Neural crest cell (in vitro differentiated cells): Measurements from ENCODE around the gene ENPP1. TPM values are rescaled to one million over a fixed set of nuclear protein-coding genes. Genes with fewer than 3 reads are reported as not detected.
"Not testable (repeated sequence)": the region's sequence is repeated elsewhere in the genome, so short reads cannot be mapped to it uniquely, and the experiment has no call there.

ENCODE experiments used
- DNase-seq: peaks from one replicate; pipeline ENCODE4 v3.0.0; 2021; ENCODE audit warnings: low read depth, mixed read lengths, low spot score
- H3K27ac Mint-ChIP-seq: one replicate; pipeline ENCODE4 v1.8.0; 2021; ENCODE audit warnings: mild to moderate bottlenecking, mixed read lengths; ENCODE audit not compliant: unreplicated experiment
- H3K27me3 Mint-ChIP-seq: 2 replicates; pipeline ENCODE4 v1.8.0; 2021; ENCODE audit warnings: low read depth, mild to moderate bottlenecking, mixed read lengths
- H3K36me3 Mint-ChIP-seq: 2 replicates; pipeline ENCODE4 v1.8.0; 2021; ENCODE audit warnings: low read depth, mild to moderate bottlenecking, mixed read lengths
- H3K4me1 Mint-ChIP-seq: 2 replicates; pipeline ENCODE4 v1.8.0; 2021; ENCODE audit warnings: mixed read lengths
- H3K4me3 Mint-ChIP-seq: one replicate; pipeline ENCODE4 v1.8.0; 2021; ENCODE audit warnings: mild to moderate bottlenecking, mixed read lengths
- H3K9me3 Mint-ChIP-seq: 2 replicates; pipeline ENCODE4 v1.8.0; 2021; ENCODE audit warnings: mixed read lengths
- CTCF ChIP-seq: fragments of 200-600 bp; sonication (generic); conservative IDR thresholded peaks from 2 replicates; pipeline ENCODE4 v1.5.0; 2021; ENCODE audit warnings: antibody characterized with exemption, mild to moderate bottlenecking
- total RNA-seq: library from RNA; stranded (reverse); gene quantifications from 2 replicates; pipeline ENCODE4 v1.2.1, GENCODE V29; 2021

Gene ENPP1
- total RNA-seq, 1 donor from 2014 or later, result 4.9 TPM

- H3K4me1 Mint-ChIP-seq, result no peaks in the 10 kb centered on the region
- no peak overlapping the region for H3K4me3 Mint-ChIP-seq
- no peak for DNase-seq
- peaks cover 10% of the 10 kb centered on the region for H3K9me3 Mint-ChIP-seq
- TF ChIP-seq CTCF, result no peak
- peaks cover 2% of the 10 kb centered on the region for H3K36me3 Mint-ChIP-seq
- H3K27ac Mint-ChIP-seq, result no peak overlapping the region
- peaks cover 31% of the 10 kb centered on the region for H3K27me3 Mint-ChIP-seq
Measured at GRCh38 chr6:131897050-131897435, 89.2 kb downstream of the ENPP1 start.

- no peak overlapping the region for H3K27ac Mint-ChIP-seq
- H3K4me1 Mint-ChIP-seq, result no peaks in the 10 kb centered on the region
- no peak overlapping the region for H3K4me3 Mint-ChIP-seq
- no peak for TF ChIP-seq CTCF
- no peak for DNase-seq
- peaks cover 37% of the 10 kb centered on the region for H3K27me3 Mint-ChIP-seq
- H3K9me3 Mint-ChIP-seq, result peaks cover 10% of the 10 kb centered on the region
- peaks cover 2% of the 10 kb centered on the region for H3K36me3 Mint-ChIP-seq
Measured at GRCh38 chr6:131897621-131898020, 89.8 kb downstream of the ENPP1 start.

- peaks cover 10% of the 10 kb centered on the region for H3K9me3 Mint-ChIP-seq
- no peaks in the 10 kb centered on the region for H3K4me1 Mint-ChIP-seq
- H3K36me3 Mint-ChIP-seq, result peaks cover 9% of the 10 kb centered on the region
- no peak for TF ChIP-seq CTCF
- H3K27ac Mint-ChIP-seq, result no peak overlapping the region
- peaks cover 48% of the 10 kb centered on the region for H3K27me3 Mint-ChIP-seq
- DNase-seq, result no peak
- no peak overlapping the region for H3K4me3 Mint-ChIP-seq
Measured at GRCh38 chr6:131898718-131899117, 90.9 kb downstream of the ENPP1 start.

GRCh38 chr6:131900231-131900630, 92.4 kb downstream of the ENPP1 start:
- Mint-ChIP-seq H3K27me3 (peaks cover 63% of the 10 kb centered on the region), H3K4me3 (no peak overlapping the region), H3K4me1 (no peaks in the 10 kb centered on the region), H3K36me3 (peaks cover 9% of the 10 kb centered on the region), H3K9me3 (peaks cover 10% of the 10 kb centered on the region), H3K27ac (no peak overlapping the region)
- DNase-seq, result no peak
- no peak for TF ChIP-seq CTCF

GRCh38 chr6:131901326-131901873, 93.6 kb downstream of the ENPP1 start:
- H3K4me3 Mint-ChIP-seq, H3K27ac Mint-ChIP-seq, DNase-seq, H3K36me3 Mint-ChIP-seq, H3K4me1 Mint-ChIP-seq: not testable (repeated sequence)
- peaks cover 10% of the 10 kb centered on the region for H3K9me3 Mint-ChIP-seq
- peaks cover 74% of the 10 kb centered on the region for H3K27me3 Mint-ChIP-seq

GRCh38 chr6:131903734-131904133, 95.9 kb downstream of the ENPP1 start:
- DNase-seq, H3K4me1 Mint-ChIP-seq, H3K27ac Mint-ChIP-seq, H3K36me3 Mint-ChIP-seq, H3K9me3 Mint-ChIP-seq, H3K4me3 Mint-ChIP-seq: not testable (repeated sequence)
- H3K27me3 Mint-ChIP-seq, result peaks cover 80% of the 10 kb centered on the region

GRCh38 chr6:131908787-131909186, 101.0 kb downstream of the ENPP1 start:
- H3K27me3 Mint-ChIP-seq, result peaks cover 49% of the 10 kb centered on the region

More at GRCh38 chr6:131908787-131909186, 101.0 kb downstream of the ENPP1 start:
- H3K4me3 Mint-ChIP-seq, H3K27ac Mint-ChIP-seq, DNase-seq, H3K4me1 Mint-ChIP-seq, H3K36me3 Mint-ChIP-seq, H3K9me3 Mint-ChIP-seq: not testable (repeated sequence)
